GM21619 (cell line): Measurements from ENCODE around the gene LYST.
"Not testable (repeated sequence)": the region's sequence is repeated elsewhere in the genome, so short reads cannot be mapped to it uniquely, and the experiment has no call there.

Experiments
- ATAC-seq: cut with Tn5 transposase; IDR thresholded peaks from one replicate; pipeline ENCODE4 v1.9.1; 2021; ENCODE audit not compliant: unreplicated experiment

LYST gene

GRCh38 chr1:235766794-235767285 is 99.9 kb downstream of the LYST start:
- no peak for ATAC-seq

GRCh38 chr1:235763962-235764361 is 102.7 kb downstream of the LYST start:
- ATAC-seq = no peak

GRCh38 chr1:235759336-235759735 is 107.4 kb downstream of the LYST start:
- no peak for ATAC-seq

- no peak for ATAC-seq
These were observed 107.8 kb downstream of the LYST start for GRCh38 chr1:235758931-235759330.

- ATAC-seq = no peak
These were observed 109.1 kb downstream of the LYST start for GRCh38 chr1:235757587-235758096.

- not testable (repeated sequence) for ATAC-seq
These were observed 112.5 kb downstream of the LYST start for GRCh38 chr1:235754186-235754585.

- ATAC-seq = no peak
These were observed 116.9 kb downstream of the LYST start for GRCh38 chr1:235749755-235750300.

GRCh38 chr1:235748747-235749146 is 118.0 kb downstream of the LYST start:
- ATAC-seq = no peak

GRCh38 chr1:235746245-235746644 is 120.5 kb downstream of the LYST start:
- ATAC-seq = no peak

GRCh38 chr1:235745503-235746136 is 121.1 kb downstream of the LYST start:
- no peak for ATAC-seq

- no peak for ATAC-seq
These were observed 123.6 kb downstream of the LYST start for GRCh38 chr1:235742914-235743599.

GRCh38 chr1:235741294-235741693 is 125.4 kb downstream of the LYST start:
- ATAC-seq = no peak

- ATAC-seq = no peak
These were observed 127.1 kb downstream of the LYST start for GRCh38 chr1:235739631-235740030.

GRCh38 chr1:235739124-235739523 is 127.6 kb downstream of the LYST start:
- no peak for ATAC-seq

- ATAC-seq = no peak
These were observed 129.0 kb downstream of the LYST start for GRCh38 chr1:235737751-235738150.

- ATAC-seq = no peak
These were observed 130.4 kb downstream of the LYST start for GRCh38 chr1:235736263-235736662.

GRCh38 chr1:235735621-235736020 is 131.1 kb downstream of the LYST start:
- ATAC-seq = no peak

GRCh38 chr1:235734335-235734734 is 132.4 kb downstream of the LYST start:
- no peak for ATAC-seq

GRCh38 chr1:235730007-235730406 is 136.7 kb downstream of the LYST start:
- ATAC-seq = no peak

GRCh38 chr1:235726557-235726956 is 140.1 kb downstream of the LYST start:
- ATAC-seq = no peak

GRCh38 chr1:235725434-235725833 is 141.3 kb downstream of the LYST start:
- no peak for ATAC-seq

- ATAC-seq = no peak
These were observed 142.0 kb downstream of the LYST start for GRCh38 chr1:235724730-235725129.
